BE2C (cell line): ENCODE data around the gene ADTRP.
"Not testable (repeated sequence)": the region's sequence is repeated elsewhere in the genome, so short reads cannot be mapped to it uniquely, and the experiment has no call there.

ENCODE experiments used
- DNase-seq: peaks from one replicate; pipeline ENCODE4 v3.0.0-alpha.2; 2020
- H3K27me3 ChIP-seq: fragments of 250-450 bp; sonication (Bioruptor Pico); 2 replicates; pipeline ENCODE4 v1.5.1; 2020; ENCODE audit warnings: mild to moderate bottlenecking
- H3K36me3 ChIP-seq: fragments of 250-450 bp; sonication (Bioruptor Pico); 2 replicates; pipeline ENCODE4 v1.5.1; 2020; ENCODE audit warnings: mild to moderate bottlenecking
- H3K4me1 ChIP-seq: fragments of 250-450 bp; sonication (Bioruptor Pico); 2 replicates; pipeline ENCODE4 v1.5.1; 2020
- H3K4me3 ChIP-seq: 2 replicates; pipeline ENCODE4 v1.5.1; 2011; ENCODE audit warnings: low read depth, low read length
- H3K9me3 ChIP-seq: fragments of 250-450 bp; sonication (Bioruptor Pico); 2 replicates; pipeline ENCODE4 v1.5.1; 2020
- TF ChIP-seq, protein P1 (sequence below): IDR thresholded peaks from 2 replicates; pipeline ENCODE4 v1.5.1; 2012; ENCODE audit warnings: mild to moderate bottlenecking, low read depth, low read length

The ADTRP gene

GRCh38 chr6:11689847-11690246 lies 88.8 kb downstream of the ADTRP start:
- no peaks in the 10 kb centered on the region; the same call in 1 of the 2 replicates for H3K9me3 ChIP-seq
- no peaks in the 10 kb centered on the region for H3K36me3 ChIP-seq
- TF ChIP-seq, protein P1, sequence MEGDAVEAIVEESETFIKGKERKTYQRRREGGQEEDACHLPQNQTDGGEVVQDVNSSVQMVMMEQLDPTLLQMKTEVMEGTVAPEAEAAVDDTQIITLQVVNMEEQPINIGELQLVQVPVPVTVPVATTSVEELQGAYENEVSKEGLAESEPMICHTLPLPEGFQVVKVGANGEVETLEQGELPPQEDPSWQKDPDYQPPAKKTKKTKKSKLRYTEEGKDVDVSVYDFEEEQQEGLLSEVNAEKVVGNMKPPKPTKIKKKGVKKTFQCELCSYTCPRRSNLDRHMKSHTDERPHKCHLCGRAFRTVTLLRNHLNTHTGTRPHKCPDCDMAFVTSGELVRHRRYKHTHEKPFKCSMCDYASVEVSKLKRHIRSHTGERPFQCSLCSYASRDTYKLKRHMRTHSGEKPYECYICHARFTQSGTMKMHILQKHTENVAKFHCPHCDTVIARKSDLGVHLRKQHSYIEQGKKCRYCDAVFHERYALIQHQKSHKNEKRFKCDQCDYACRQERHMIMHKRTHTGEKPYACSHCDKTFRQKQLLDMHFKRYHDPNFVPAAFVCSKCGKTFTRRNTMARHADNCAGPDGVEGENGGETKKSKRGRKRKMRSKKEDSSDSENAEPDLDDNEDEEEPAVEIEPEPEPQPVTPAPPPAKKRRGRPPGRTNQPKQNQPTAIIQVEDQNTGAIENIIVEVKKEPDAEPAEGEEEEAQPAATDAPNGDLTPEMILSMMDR = no peak
- H3K27me3 ChIP-seq = no peaks in the 10 kb centered on the region
- H3K4me1 ChIP-seq = no peaks in the 10 kb centered on the region
- H3K4me3 ChIP-seq = no peak overlapping the region
- DNase-seq = no peak

DNA sequence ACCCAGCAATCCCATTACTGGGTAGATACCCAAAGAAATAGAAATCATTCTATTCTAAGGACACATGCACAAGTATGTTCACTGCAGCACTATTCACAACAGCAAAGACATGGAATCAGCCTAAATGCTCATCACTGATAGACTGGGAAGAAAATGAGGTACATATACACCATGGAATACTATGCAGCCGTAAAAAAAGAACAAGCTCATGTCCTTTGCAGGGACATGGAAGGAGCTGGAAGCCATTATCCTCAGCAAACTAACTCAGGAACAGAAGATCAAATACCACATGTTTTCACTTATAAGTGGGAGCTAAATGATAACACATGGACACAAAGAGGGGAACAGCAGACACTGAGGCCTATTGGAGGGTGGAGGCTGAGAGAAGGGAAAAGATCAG lies 89.2 kb downstream of the ADTRP start:
- not testable (repeated sequence) for DNase-seq, H3K4me1 ChIP-seq, H3K4me3 ChIP-seq, H3K36me3 ChIP-seq, H3K9me3 ChIP-seq, H3K27me3 ChIP-seq

DNA sequence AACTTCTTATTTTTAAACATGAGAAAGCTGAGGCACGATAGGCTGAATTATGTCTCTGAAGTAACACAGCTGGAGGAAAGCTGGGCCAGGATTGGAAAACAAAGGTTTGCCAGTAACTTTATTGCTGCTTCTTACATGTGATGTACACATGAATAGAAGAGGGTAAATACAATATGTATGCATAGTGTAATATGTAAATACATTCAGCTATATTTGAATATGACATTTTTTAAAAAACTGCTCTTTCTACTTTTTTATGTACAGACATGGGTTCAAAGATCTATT lies 90.2 kb downstream of the ADTRP start:
- Histone ChIP-seq H3K9me3 (no peaks in the 10 kb centered on the region; the same call in 1 of the 2 replicates), H3K4me1 (no peaks in the 10 kb centered on the region), H3K27me3 (no peaks in the 10 kb centered on the region), H3K4me3 (no peak overlapping the region), H3K36me3 (no peaks in the 10 kb centered on the region)
- DNase-seq = no peak
- TF ChIP-seq, protein P1 = no peak

DNA sequence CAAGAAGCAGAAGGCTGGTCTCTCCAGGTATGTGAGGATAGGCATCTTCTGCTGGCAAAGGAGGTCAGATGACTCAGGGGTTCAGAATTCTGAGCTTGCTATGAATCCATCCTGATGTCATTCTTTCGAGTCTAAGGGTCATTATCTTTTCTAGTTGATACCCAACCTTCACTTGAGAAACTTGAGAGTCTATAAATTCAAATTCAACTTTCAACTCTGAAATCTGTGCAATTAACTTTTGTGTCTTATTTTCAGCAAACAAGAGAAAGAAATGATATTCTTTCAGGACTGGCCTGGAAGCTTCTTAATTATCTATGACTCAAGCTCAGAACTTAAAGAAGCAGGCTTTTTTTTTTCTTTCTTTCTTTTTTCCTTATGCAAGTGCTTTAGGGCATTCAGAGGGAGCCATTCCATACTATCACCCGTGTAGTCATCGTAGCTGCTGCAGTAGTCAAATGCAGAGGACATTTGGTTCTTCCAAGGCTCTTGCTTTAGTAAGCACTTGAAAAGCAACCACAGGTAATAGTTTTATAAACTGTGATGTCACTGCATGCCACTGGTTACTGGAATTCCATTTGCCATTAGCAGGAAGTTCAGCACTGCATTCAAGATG lies 93.0 kb downstream of the ADTRP start:
- H3K4me3 ChIP-seq = no peak overlapping the region
- H3K4me1 ChIP-seq = no peaks in the 10 kb centered on the region
- TF ChIP-seq, protein P1 = no peak
- H3K9me3 ChIP-seq = no peaks in the 10 kb centered on the region; the same call in 1 of the 2 replicates
- no peaks in the 10 kb centered on the region for H3K36me3 ChIP-seq
- DNase-seq = no peak
- no peaks in the 10 kb centered on the region for H3K27me3 ChIP-seq

DNA sequence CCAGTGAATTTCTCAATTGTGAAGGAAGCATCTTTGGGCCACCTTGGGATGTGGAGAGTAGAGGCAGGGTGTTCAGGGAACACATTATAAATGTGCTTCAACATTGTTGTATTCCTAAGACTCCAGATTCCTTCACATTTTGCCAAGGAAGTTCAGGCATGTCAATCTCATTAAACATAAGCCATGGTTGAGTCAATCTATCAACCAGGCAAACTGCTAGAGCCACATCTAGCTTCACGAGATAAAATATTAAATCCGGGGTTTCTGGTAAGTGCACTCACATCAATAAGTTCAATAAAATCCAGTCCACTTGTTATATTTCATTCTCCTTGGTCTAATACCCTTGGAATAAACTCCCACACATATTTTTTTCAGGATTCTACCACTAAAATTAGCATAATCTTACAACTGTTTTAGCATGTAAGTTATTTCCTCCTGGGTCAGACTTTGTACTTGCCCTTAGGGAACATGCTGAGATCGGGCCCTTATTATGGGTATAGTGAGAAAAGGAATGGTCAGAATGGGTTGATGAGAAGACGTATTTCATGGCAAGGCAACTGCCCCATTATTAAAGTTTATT lies 93.6 kb downstream of the ADTRP start:
- H3K36me3 ChIP-seq = no peaks in the 10 kb centered on the region
- H3K9me3 ChIP-seq = no peaks in the 10 kb centered on the region; the same call in 1 of the 2 replicates
- H3K4me3 ChIP-seq = no peak overlapping the region
- TF ChIP-seq, protein P1 = no peak
- H3K4me1 ChIP-seq = no peaks in the 10 kb centered on the region
- no peaks in the 10 kb centered on the region for H3K27me3 ChIP-seq
- DNase-seq = no peak

- DNase-seq = no peak
- TF ChIP-seq, protein P1 = no peak
- Histone ChIP-seq H3K27me3 (no peaks in the 10 kb centered on the region), H3K36me3 (no peaks in the 10 kb centered on the region), H3K4me3 (no peak overlapping the region), H3K4me1 (no peaks in the 10 kb centered on the region), H3K9me3 (no peaks in the 10 kb centered on the region; the same call in 1 of the 2 replicates)
Measured at GRCh38 chr6:11683871-11684270, 94.7 kb downstream of the ADTRP start.
